NCI-H1694 (cell line): ENCODE results near the gene SURF2.
A peak's percentile ranks its signal among the peaks of the same experiment; 100 is the strongest.
"Not testable (repeated sequence)": the region's sequence is repeated elsewhere in the genome, so short reads cannot be mapped to it uniquely, and the experiment has no call there.

ENCODE experiments used
- DNase-seq: peaks from one replicate; lab custom pipeline; 2025; lab: John Stamatoyannopoulos, UW

SURF2 gene

DNA sequence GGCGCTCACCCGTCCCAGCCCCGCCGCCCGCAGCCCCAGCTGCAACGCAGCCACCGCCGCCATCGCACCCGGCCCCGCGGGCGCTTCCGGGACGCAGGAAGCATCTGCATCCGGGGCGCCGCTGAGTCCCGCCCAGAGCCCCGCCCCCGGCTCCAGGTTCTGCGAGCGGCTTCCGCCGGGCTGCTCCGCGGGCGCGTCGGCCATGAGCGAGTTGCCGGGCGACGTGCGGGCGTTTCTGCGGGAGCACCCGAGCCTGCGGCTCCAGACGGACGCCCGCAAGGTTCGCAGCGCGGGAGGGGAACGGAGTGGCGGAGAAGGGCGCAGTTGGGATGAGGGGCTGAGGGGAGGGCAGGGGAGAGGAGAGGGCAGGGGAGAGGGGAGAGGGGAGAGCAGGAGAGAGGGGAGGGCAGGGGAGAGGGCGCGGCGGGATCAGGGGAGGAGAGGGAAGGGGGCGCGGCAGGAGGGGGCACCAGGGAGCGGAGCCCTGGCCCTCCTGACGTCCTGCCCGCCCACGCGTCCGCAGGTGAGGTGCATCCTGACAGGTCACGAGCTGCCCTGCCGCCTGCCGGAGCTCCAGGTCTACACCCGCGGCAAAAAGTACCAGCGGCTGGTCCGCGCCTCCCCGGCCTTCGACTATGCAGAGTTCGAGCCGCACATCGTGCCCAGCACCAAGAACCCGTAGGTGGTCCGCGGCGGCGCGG is at the start of gene SURF2, which contains the start of gene SURF1:
Gene SURF2, plus strand, starts transcription at position 160 of the 701 bp plus-strand sequence. Its CDS starts 43 bp downstream, at position 203.
Gene SURF1, minus strand, starts transcription at position 97 of the 701 bp plus-strand sequence. Its CDS starts 34 bp downstream, at position 63.
- DNase-seq, result peak; percentile 38

DNA sequence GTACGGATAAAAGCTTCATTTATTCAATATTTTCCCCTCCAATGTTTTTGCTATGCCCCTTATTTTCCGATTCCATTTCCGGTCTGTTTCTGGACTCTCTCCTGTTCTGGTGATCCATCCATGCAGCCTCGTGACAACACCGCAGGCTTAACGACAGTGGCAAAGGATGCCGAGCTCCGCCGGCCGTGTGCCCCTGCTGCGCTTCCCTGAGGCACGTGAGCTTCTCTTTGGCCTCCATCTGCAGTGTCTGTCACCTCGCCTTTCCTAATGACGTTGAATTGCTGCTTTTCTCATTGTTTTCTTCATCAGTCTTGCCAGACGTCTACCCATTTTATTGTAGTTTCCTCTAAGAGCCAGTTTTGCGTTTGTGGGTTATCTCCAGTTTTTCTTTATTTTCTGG is 49.0 kb upstream of the SURF2 start:
- DNase-seq, result no peak

DNA sequence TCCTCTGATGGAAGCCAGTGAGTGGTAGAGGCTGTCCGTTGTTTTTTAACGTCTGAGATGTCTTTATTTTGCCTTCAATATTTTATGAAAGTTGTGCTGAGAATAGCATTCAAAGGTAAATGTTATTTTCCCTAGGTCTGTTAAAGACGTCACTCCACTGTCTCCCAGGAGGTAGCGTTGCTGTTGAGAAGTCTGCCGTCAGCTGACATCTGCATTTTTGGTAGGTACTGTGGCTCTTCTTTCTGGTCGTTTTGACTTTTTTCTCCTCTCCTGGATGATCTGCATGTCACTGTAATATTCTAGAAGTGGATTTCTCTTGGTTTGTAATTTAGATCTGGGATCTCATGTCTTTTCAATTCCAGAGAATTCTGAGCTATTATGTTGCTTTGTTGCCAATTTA is 46.7 kb upstream of the SURF2 start:
- no peak for DNase-seq

DNA sequence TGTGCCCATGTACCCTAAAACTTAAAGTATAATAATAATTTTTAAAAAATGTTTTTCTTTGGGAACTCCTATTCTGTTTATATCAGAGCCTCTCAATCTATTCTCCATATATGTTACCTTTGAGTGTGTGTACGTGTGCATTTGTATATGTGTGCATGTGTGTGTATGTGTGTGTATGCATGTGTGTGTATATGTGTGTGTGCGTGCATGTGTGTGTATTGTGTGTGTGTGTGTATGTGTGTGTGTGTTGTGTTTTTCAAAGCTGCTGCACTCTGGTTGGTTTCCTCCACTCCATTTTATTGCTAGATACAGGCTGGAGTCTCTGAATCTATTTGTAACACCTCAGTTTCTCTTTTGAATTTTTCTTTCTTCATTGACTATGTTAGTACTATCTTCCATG is 40.4 kb upstream of the SURF2 start:
- DNase-seq, result no peak

DNA sequence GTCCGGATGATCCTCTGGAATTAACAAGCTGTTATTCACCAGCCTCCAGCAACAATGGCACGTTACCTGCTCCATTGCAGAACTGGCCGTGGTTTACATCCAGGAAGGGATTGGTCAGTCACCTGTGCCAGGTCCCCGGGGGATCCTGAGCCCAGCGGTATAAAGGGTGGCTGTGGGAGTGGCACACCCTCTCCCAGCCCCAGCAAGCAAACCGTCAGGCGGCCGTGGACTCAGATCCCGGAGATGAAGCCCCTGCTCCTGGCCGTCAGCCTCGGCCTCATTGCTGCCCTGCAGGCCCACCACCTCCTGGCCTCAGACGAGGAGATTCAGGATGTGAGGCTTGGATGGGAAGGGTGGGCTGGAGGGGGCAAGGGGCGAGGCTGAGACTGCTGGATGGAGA is 38.8 kb upstream of the SURF2 start:
- not testable (repeated sequence) for DNase-seq

DNA sequence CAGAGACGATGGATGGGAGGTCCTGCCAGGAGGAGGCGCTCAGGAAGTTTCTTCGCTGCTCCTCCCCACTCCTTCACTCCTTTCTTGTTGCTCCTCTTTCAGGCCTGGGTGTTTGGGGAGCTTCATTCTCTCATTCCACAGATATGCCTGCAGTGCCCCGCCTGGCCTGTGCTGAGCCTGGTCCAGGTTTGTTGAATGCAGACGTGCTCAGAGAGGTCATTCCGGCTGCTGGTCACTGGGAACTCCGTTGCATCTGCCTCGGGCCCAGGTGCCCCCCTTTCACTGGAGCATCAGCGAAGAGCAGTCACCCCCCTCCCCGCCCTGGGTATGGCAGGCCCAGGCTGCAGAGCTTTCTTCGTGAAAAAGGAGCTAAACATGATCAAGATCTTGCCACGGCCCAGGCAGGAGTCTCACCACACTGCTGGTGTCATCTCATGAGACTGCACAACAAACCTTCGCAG is 35.9 kb upstream of the SURF2 start:
- no peak for DNase-seq

DNA sequence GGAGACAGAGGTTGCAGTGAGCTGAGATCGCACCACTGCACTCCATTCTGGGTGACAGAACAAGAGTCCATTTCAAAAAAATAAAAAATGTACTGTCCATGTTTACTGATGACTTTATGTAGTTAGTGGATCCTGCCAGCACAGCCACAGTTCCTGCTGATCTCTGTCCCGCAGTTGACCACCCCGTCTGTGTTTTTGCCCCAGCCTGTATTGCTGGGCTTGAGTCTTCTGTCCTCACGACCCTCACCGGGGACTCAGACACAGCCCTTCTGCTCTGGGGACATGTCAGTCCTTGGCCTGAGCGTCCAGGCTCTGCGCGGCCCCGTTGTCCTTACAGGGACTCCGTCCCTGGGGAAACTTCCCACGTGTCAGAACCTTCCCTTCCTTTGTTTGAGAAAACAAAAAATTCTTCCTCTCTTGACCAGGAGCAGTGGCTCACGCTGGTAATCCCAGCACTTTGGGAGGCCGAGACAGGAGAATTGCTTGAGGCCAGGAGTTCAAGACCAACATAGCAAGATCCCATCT is 34.9 kb upstream of the SURF2 start:
- no peak for DNase-seq

DNA sequence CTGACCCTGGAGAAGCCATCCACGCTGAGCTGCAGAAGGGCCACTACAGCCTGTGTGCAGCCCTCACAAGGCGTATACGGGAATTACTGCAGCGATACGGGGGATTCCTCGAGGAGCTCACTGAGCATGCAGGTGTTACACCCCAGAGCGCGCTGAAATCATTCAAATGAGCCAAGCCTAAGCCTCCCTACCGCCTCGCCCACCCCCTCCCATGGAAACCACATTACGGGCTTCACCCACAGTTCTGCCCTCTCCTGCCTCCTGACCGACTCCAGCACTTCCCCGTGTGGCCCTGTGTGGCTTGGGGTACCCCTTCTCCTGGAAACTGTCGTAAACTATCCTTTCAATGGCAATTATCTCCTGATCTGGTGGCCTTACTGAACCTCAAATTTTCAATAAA is 33.6 kb upstream of the SURF2 start:
- DNase-seq, result no peak

DNA sequence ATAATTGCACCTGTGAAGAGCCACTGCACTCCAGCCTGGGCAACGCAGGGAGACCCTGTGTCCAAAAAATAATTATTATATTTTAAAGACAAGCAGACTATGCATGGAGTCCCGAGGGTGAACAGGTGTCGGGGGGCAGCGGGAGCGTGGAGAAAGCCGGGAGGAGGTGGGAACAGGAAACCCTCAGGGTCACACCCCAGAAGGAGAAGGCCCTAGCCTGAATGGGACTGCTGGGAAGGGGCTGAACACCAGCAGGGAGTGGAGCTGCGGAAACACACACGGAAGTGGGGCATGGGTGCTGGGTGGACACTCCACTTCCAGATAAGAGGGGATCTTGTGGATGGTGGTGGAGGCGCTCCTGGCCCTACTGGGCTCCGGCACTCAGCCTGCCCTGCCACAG is 33.1 kb upstream of the SURF2 start:
- no peak for DNase-seq

DNA sequence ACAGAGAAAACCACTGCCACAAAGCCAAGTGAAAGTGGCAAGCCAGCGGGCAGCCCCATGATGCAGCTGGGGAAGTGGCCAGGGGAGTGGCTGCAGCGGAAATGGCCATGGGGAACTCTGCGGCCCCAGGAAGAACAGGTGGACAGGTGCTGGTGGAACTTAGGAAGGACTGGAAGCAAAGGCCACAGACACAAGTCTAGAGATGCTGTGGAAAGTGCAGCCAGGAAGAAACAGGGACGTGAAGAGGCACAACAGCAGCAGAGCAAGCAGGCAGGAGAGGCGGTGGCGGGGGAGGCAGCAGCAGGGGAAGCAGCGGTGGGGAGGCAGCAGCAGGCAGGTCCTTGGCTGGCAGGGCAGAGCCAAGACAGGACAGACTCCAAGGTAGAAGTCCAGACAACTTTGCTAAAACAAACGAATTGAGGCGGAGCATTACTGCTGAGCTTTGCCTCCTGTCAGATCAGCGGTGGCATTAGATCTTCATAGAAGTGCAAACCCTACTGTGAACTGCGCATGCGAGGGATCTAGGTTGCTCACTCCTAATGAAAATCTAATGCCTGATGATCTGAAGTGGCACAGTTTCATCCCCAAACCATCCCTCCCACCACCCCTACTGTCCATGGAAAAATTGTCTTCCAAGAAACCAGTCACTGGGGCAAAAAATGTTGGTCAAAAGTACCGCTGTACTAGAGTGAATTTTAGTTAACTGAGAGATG is 32.2 kb upstream of the SURF2 start:
- DNase-seq, result no peak

DNA sequence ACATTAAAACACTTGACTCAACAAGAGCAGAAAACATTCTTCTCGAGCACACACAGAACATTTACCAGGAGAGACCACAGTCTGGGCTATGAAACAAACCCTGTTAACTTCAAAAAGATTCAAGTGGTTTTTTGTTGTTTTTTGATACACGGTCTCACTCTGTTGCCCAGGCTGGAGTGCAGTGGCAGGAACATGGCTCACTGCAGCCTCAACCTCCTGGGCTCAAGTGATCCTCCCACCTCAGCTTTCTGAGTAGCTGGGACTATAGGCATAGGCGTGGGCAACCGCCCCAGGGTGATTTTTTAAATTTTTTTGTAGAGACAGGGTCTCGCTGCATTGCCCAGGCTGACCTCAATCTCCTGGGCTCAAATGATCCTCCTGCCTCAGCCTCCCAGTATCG is 29.3 kb upstream of the SURF2 start:
- DNase-seq, result not testable (repeated sequence)

DNA sequence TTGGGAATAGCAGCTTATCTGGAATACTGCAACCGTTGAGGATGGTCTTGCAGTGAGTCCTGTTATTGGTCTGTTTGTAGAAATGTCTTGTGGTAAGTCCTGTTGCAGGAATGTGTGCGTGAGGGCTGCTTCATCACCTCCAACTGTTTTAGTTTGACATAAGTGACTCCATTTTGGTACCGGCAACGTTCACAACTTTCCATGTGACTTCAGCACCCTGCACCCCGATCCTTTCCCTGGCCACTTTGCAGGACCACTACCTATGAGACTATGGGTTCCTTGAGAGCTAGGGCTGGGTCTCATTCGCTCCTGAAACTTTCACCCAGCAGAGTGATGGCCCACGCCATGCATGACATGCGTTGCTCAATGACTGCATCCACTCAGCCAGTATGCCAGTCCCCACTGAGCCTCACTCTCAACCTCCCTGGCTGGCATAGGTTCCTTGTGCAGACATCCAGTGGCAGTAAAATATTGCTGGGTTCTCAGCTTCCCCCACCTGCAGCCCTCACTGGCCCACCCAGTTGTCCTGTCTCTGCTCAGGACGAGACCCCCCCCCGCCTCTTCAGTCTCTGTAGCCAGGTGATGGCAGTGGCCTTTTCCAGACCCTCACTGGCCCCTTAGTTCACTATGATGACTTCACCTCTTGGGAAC is 28.4 kb upstream of the SURF2 start:
- DNase-seq, result no peak

DNA sequence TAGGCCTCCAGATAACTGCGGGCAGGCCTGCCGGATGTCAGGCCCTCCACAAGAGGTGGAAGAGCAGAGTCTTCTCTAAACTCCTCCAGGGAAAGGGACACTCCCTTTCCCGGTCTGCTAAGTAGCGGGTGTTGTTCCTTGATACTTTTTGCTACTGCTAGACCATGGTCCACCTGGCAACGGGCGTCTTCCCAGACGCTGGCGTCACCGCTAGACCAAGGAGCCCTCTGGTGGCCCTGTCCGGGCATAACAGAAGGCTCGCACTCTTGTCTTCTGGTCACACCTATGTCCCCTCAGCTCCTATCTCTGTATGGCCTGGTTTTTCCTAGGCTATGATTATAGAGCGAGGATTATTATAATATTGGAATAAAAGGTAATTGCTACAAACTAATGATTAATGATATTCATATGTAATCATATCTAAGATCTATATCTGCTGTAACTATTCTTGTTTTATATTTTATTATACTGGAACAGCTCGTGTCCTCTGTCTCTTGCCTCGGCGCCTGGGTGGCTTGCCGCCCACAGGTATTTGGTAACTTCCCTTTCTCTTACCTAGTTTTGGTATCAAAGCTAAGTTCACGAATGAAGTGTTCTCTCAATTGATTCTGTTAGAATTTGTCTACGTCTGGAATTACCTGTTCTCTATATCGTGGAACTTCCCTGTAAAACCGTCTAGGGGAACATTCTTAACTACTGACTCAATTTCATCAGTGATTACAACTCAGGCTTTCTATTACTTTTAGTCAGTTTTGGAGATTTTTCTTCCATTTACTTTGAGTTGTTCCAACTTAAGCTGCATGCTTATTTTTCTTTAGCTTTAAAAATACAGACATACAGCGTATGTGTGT is 26.8 kb upstream of the SURF2 start:
- DNase-seq, result not testable (repeated sequence)

DNA sequence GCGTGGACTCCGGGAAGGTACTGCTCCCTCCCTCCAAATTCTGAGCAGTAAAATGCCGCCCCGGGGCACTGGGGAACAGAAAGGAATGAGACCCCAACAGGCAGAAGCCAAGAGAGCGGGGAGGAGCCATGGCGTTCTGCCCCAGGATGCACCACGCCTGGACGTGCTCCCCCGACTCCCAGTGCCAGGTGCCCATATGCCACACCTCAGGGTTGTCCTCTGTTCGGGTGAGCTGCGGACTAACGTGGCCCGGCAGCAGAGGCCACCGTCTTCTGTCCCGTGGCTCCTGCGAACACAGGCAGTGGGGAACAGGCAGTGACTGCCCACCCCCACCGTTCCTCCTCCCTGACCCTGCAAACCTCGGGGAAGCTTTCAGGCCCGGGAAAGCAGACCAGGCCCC is 25.1 kb upstream of the SURF2 start:
- no peak for DNase-seq

DNA sequence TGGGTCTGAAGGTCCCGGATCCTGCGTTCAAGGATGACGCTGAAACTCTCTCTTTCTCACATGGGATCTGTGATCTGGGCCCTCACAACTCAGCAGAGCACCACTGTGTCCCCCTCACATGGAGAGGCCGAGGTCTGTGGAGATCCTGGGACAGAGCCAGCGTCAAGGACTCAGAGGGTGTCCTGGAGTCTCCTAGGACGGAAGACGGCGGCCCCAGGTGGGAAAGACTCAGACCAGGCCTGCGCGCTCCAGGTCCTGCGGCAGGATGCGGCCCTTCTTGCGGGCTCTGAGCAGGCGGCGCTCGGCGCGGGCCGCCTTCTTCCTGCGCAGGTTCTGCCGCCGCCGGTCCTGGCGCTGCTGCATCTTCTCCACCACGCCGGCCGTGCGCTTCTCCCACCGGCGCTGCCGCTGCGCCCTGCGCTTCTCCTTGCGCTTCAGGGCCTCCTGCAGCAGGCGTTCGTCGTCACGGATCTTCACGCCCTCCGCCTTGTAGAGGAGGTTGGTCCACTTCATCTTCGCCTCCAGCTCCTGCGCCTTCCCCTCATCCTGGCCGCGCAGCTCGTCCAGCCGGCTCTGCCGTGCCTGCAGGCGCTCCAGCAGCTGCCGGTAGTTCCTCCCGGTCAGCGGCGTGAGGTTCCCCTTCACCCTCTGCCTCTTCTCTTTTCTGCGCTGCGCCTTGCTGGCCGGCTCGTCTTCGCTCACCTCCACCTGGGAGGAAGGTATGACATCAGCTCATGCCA is 24.5 kb upstream of the SURF2 start:
- no peak for DNase-seq

DNA sequence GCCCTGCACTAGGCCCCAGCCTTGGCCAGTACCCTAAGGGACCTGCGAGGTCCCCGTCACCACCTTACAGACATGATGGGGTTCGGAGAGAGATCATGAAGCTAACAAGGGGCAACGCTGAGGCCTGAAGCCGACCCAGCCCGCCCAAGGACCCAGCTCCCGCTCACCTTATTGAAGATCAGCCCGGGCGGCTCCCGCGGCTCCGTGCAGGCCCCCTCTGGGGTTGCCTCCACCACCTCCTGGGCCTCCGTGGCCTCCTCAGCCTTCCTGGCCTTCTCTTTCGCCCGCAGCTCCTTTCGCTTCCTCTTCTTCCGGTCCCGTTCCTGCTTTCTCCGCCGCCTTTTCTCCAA is 24.0 kb upstream of the SURF2 start:
- DNase-seq, result no peak

DNA sequence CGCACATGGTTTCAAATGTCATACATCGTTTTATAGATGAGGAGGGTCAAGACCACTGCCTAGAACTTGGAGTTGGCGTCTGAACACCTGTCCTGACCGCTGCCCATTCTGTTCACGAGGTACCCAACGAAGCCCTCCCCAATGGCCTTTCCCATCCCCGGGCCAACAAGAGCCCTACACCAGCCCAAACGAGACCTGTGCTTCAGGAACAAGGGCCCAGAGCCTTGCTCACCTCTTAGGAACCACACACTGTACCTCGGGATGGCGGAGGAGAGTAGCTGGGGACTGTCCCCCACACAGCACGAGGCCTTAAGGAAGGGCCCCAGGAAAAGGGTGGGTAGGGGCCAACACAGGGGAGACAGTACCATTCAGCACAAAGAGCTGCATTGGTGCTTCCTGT is 23.3 kb upstream of the SURF2 start:
- no peak for DNase-seq

DNA sequence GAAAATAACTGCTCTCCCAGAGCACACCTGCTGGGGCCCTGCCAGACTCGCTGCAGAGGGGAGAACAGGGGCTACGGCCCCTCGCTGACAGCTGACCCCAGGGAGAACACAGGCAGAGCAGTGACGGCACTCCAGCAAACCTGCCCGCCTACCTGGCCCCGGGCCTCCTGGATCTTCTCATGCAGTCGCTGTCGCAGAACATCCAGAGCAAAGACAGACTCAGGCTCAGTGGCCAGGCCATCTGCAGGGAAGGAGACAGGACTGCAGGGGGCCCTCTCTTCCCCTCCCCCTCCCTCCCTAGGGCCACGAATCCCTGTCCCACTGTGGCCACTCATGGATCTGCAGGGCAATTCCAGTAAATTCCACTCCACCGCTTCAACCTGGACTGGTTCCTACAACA is 22.8 kb upstream of the SURF2 start:
- DNase-seq, result no peak

DNA sequence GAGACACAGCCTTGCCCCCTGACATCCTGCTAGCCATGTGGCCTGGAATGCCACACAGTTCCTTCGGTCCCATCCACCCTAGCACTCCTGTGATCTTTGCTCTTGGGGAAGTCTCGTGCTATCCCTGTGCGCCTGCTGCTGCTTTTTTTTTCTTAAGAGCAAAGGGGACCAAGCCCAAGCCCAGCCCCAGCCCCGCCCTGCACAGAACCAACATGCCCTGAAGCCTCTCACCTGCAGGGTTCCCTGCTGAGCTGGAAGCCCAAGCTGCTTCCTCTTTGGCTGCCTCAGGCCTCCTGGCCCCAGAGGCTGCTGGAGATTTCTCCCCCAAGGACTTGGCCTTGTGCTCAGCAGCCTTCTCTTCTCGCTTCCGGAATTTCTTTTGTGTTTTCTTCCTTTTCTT is 22.2 kb upstream of the SURF2 start:
- DNase-seq, result no peak

DNA sequence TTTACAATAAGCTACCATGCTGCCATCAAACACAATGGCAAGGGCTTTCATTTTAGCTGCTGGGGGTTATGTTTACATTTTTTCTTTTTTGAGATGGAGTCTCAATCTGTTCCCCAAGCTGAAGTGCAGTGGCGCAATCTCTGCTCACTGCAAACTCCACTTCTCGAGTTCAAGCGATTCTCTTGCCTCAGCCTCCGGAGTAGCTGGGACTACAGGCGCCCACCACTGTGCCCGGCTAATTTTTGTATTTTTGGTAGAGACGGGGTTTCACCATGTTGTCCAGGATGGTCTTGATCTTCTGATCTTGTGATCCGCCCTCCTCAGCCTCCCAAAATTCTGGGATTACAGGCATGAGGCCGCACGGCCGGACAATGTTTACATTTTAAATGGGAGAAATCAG is 21.5 kb upstream of the SURF2 start:
- not testable (repeated sequence) for DNase-seq
